H9 (cell line): ENCODE results near the gene PCCB. TPM values are rescaled to one million over a fixed set of nuclear protein-coding genes. Genes with fewer than 3 reads are reported as not detected.

Source experiments
- DNase-seq: peaks from one replicate; pipeline ENCODE4 v3.0.0-alpha.2; 2017
- H2AFZ ChIP-seq: one replicate; pipeline ENCODE4 v1.6.1; 2013; ENCODE audit warnings: mild to moderate bottlenecking, low read length, control low read depth, moderate library complexity
- H2AK5ac ChIP-seq: 2 replicates; pipeline ENCODE4 v1.6.1; 2013; ENCODE audit warnings: low read length, control low read depth, mixed read lengths; ENCODE audit not compliant: insufficient read length
- H2BK120ac ChIP-seq: one replicate; pipeline ENCODE4 v1.6.1; 2013; ENCODE audit warnings: low read depth, mild to moderate bottlenecking, low read length, control low read depth, inconsistent platforms; ENCODE audit not compliant: poor library complexity, severe bottlenecking
- H2BK12ac ChIP-seq: 2 replicates; pipeline ENCODE4 v1.6.1; 2013; ENCODE audit warnings: low read length, control low read depth, mixed read lengths, low read depth; ENCODE audit not compliant: insufficient read length
- H2BK15ac ChIP-seq: 2 replicates; pipeline ENCODE4 v1.6.1; 2013; ENCODE audit warnings: low read depth, low read length, control low read depth
- H2BK20ac ChIP-seq: one replicate; pipeline ENCODE4 v1.6.1; 2013; ENCODE audit warnings: low read depth, mild to moderate bottlenecking, low read length, control low read depth, inconsistent platforms; ENCODE audit not compliant: poor library complexity, severe bottlenecking
- H2BK5ac ChIP-seq: 2 replicates; pipeline ENCODE4 v1.6.1; 2013; ENCODE audit warnings: low read length, control low read depth, mixed read lengths; ENCODE audit not compliant: insufficient read length
- H3K14ac ChIP-seq: 2 replicates; pipeline ENCODE4 v1.6.1; 2013; ENCODE audit warnings: low read length, control low read depth; ENCODE audit not compliant: insufficient read depth
- H3K18ac ChIP-seq: 2 replicates; pipeline ENCODE4 v1.6.1; 2013; ENCODE audit warnings: low read depth, mild to moderate bottlenecking, mixed read lengths, low read length, control low read depth; ENCODE audit not compliant: insufficient read length
- H3K23ac ChIP-seq: 2 replicates; pipeline ENCODE4 v1.6.1; 2013; ENCODE audit warnings: low read length, control low read depth, mixed read lengths, low read depth; ENCODE audit not compliant: insufficient read length
- H3K23me2 ChIP-seq: 2 replicates; pipeline ENCODE4 v1.6.1; 2013; ENCODE audit warnings: low read depth, mild to moderate bottlenecking, mixed read lengths, low read length, control low read depth; ENCODE audit not compliant: insufficient read length, poor library complexity, severe bottlenecking
- H3K27ac ChIP-seq: 2 replicates; pipeline ENCODE4 v1.5.1; 2013; ENCODE audit warnings: low read length, control low read depth, mixed read lengths, low read depth; ENCODE audit not compliant: insufficient read length
- H3K27me3 ChIP-seq: 2 replicates; pipeline ENCODE4 v1.6.1; 2013; ENCODE audit warnings: low read length, control low read depth, inconsistent platforms; ENCODE audit not compliant: insufficient read depth
- H3K4ac ChIP-seq: 2 replicates; pipeline ENCODE4 v1.6.1; 2013; ENCODE audit warnings: low read depth, mild to moderate bottlenecking, control low read depth, inconsistent platforms, low read length, moderate library complexity
- H3K4me1 ChIP-seq: 2 replicates; pipeline ENCODE4 v1.6.1; 2013; ENCODE audit warnings: low read length, control low read depth, inconsistent platforms; ENCODE audit not compliant: insufficient read depth
- H3K4me2 ChIP-seq: 2 replicates; pipeline ENCODE4 v1.6.1; 2013; ENCODE audit warnings: low read length, control low read depth, mixed read lengths; ENCODE audit not compliant: insufficient read length, insufficient read depth
- H3K56ac ChIP-seq: 2 replicates; pipeline ENCODE4 v1.6.1; 2013; ENCODE audit warnings: low read depth, mild to moderate bottlenecking, mixed read lengths, low read length, control low read depth; ENCODE audit not compliant: insufficient read length
- H3K79me1 ChIP-seq: 2 replicates; pipeline ENCODE4 v1.6.1; 2013; ENCODE audit warnings: low read depth, mild to moderate bottlenecking, moderate library complexity, low read length, control low read depth, inconsistent platforms; ENCODE audit not compliant: insufficient read depth, poor library complexity, severe bottlenecking
- H3K79me2 ChIP-seq: 2 replicates; pipeline ENCODE4 v1.6.1; 2013; ENCODE audit warnings: low read length, control low read depth, inconsistent platforms; ENCODE audit not compliant: insufficient read depth
- H3K9ac ChIP-seq: 2 replicates; pipeline ENCODE4 v1.6.1; 2013; ENCODE audit warnings: low read length, control low read depth, mixed read lengths; ENCODE audit not compliant: insufficient read length; ENCODE audit errors: extremely low read depth
- H3K9me3 ChIP-seq: one replicate; pipeline ENCODE4 v1.6.1; 2013; ENCODE audit warnings: low read depth, low read length, inconsistent platforms; ENCODE audit not compliant: control insufficient read depth
- H3T11ph ChIP-seq: one replicate; pipeline ENCODE4 v1.6.1; 2013; ENCODE audit warnings: mild to moderate bottlenecking, low read length, control low read depth, inconsistent platforms
- H4K20me1 ChIP-seq: one replicate; pipeline ENCODE4 v1.6.1; 2013; ENCODE audit not compliant: control insufficient read depth, insufficient read length, insufficient read depth
- H4K5ac ChIP-seq: 2 replicates; pipeline ENCODE4 v1.6.1; 2013; ENCODE audit warnings: low read depth, mild to moderate bottlenecking, mixed read lengths, low read length, control low read depth; ENCODE audit not compliant: insufficient read length
- H4K8ac ChIP-seq: replicated peaks from 2 replicates; pipeline ENCODE4 v1.6.1; 2013; ENCODE audit warnings: low read length, control low read depth, mixed read lengths, low read depth; ENCODE audit not compliant: insufficient read length
- H4K91ac ChIP-seq: 2 replicates; pipeline ENCODE4 v1.6.1; 2013; ENCODE audit warnings: low read depth, mild to moderate bottlenecking, moderate library complexity, mixed read lengths, low read length, control low read depth; ENCODE audit not compliant: insufficient read length
- H3K27ac Mint-ChIP-seq, 3 experiments: 2 replicates in 2 of 3; 3 replicates in 1 of 3; pipeline ENCODE4 v1.8.0; 2020 to 2021; ENCODE audit warnings: mixed read lengths in 3 of 3, mild to moderate bottlenecking in 1 of 3, moderate library complexity in 1 of 3
- H3K27me3 Mint-ChIP-seq: 2 replicates; pipeline ENCODE4 v1.8.0; 2021; ENCODE audit warnings: low read depth, mild to moderate bottlenecking, moderate library complexity, mixed read lengths
- H3K36me3 Mint-ChIP-seq, 3 experiments: 2 replicates in 2 of 3; 3 replicates in 1 of 3; pipeline ENCODE4 v1.8.0; 2020 to 2021; ENCODE audit warnings: low read depth in 3 of 3, mixed read lengths in 3 of 3; ENCODE audit not compliant: insufficient read depth in 1 of 3
- H3K4me1 Mint-ChIP-seq, 2 experiments: 2 replicates each; pipeline ENCODE4 v1.8.0; 2020; ENCODE audit warnings: mixed read lengths in 2 of 2
- H3K4me3 Mint-ChIP-seq, 2 experiments: 2 replicates in 1 of 2; 3 replicates in 1 of 2; pipeline ENCODE4 v1.8.0; 2020 to 2021; ENCODE audit warnings: mild to moderate bottlenecking in 2 of 2, mixed read lengths in 2 of 2, moderate library complexity in 1 of 2
- H3K9me3 Mint-ChIP-seq, 2 experiments: 2 replicates in 1 of 2; 3 replicates in 1 of 2; pipeline ENCODE4 v1.8.0; 2020; ENCODE audit warnings: mild to moderate bottlenecking in 2 of 2, mixed read lengths in 2 of 2, moderate library complexity in 1 of 2
- CTCF ChIP-seq: fragments of 200-600 bp; sonication (generic); conservative IDR thresholded peaks from 3 replicates; pipeline ENCODE4 v1.8.0; 2021; ENCODE audit warnings: antibody characterized with exemption, mild to moderate bottlenecking
- WGBS: extraction: QIAGEN DNeasy Blood & Tissue Kit; methylation state at CpG from one replicate; pipeline ENCODE4 v1.1.7; 2013; ENCODE audit warnings: missing lambda C conversion rate, low lambda C conversion rate, mixed read lengths; ENCODE audit not compliant: insufficient read length; ENCODE audit errors: extremely low coverage; 5-methylcytosine and 5-hydroxymethylcytosine counted together
- total RNA-seq: library from RNA; stranded (reverse); gene quantifications from 2 replicates; pipeline ENCODE4 v1.2.1, GENCODE V29; 2021

PCCB gene
- total RNA-seq, 1 experiment from 2014 or later = 68.9 TPM

- Histone ChIP-seq H2BK120ac (no peak overlapping the region), H3K23me2 (no peaks in the 10 kb centered on the region), H3K18ac (no peak overlapping the region), H3K56ac (no peak overlapping the region), H2BK20ac (no peak overlapping the region), H2BK12ac (no peak overlapping the region), H3K23ac (no peak overlapping the region), H3K27ac (no peak overlapping the region), H2AFZ (no peak overlapping the region), H3K4me2 (peak overlapping the region; percentile 20), H4K20me1 (no peaks in the 10 kb centered on the region), H3K4ac (no peak overlapping the region), H3K9ac (no peak overlapping the region), H3K27me3 (no peaks in the 10 kb centered on the region), H3K14ac (no peak overlapping the region), H3T11ph (no peak overlapping the region), H4K5ac (no peak overlapping the region), H3K79me1 (no peaks in the 10 kb centered on the region), H3K4me1 (peaks cover 7% of the 10 kb centered on the region; the same call in 1 of the 2 replicates), H2BK15ac (no peak overlapping the region), H4K8ac (no peak overlapping the region), H2BK5ac (no peak overlapping the region), H3K9me3 (no peaks in the 10 kb centered on the region), H2AK5ac (no peak overlapping the region), H3K79me2 (no peaks in the 10 kb centered on the region), H4K91ac (no peak overlapping the region)
- Mint-ChIP-seq H3K27me3 (no peaks in the 10 kb centered on the region), H3K9me3 (no peaks in the 10 kb centered on the region), H3K27ac (peak overlapping the region; percentile 0 to 82 (median 28); a peak in 5 of 7 replicates), H3K36me3 (peaks cover 39 to 57% (median 50%) of the 10 kb centered on the region in 3 experiments), H3K4me3 (no peak overlapping the region), H3K4me1 (peaks cover 21 to 24% of the 10 kb centered on the region in 2 experiments)
- DNase-seq = peak; percentile 53
- no peak for TF ChIP-seq CTCF
- no CpG with 5 or more reads among the region's 5 CpGs for WGBS
Observed at GRCh38 chr3:136296960-136297359, 46.8 kb downstream of the PCCB start.
